DOHH2 (cell line): ENCODE measurements around the gene VWA2.

Experiments
- H3F3A ChIP-seq: fragments of 200-600 bp; sonication (generic), shearing (Covaris generic); 2 replicates; pipeline ENCODE4 v1.6.0; 2016; ENCODE audit warnings: antibody characterized with exemption, mild to moderate bottlenecking; ENCODE audit not compliant: control insufficient read depth, insufficient read depth
- H3K27ac ChIP-seq: fragments of 200-600 bp; sonication (generic); 2 replicates; pipeline ENCODE4 v1.5.1; 2014; ENCODE audit warnings: low read depth, mild to moderate bottlenecking, low read length, moderate library complexity
- H3K27me3 ChIP-seq: fragments of 200-600 bp; sonication (generic); 2 replicates; pipeline ENCODE4 v1.6.1; 2014; ENCODE audit warnings: mild to moderate bottlenecking, low read length, mixed read lengths; ENCODE audit not compliant: control insufficient read depth
- H3K36me3 ChIP-seq: fragments of 200-600 bp; sonication (generic); 2 replicates; pipeline ENCODE4 v1.6.1; 2014; ENCODE audit warnings: mild to moderate bottlenecking, low read length, moderate library complexity, mixed read lengths; ENCODE audit not compliant: control insufficient read depth
- H3K4me1 ChIP-seq: fragments of 200-600 bp; sonication (generic); 2 replicates; pipeline ENCODE4 v1.6.1; 2014; ENCODE audit warnings: mild to moderate bottlenecking, low read length, mixed read lengths; ENCODE audit not compliant: control insufficient read depth
- H3K4me2 ChIP-seq: fragments of 200-600 bp; sonication (generic); 2 replicates; pipeline ENCODE4 v1.6.0; 2014; ENCODE audit warnings: mild to moderate bottlenecking, low read length, moderate library complexity
- H3K4me3 ChIP-seq: fragments of 200-600 bp; sonication (generic); 2 replicates; pipeline ENCODE4 v1.5.1; 2014; ENCODE audit warnings: mild to moderate bottlenecking, low read length, mixed read lengths
- H3K79me2 ChIP-seq: fragments of 200-600 bp; sonication (generic); 2 replicates; pipeline ENCODE4 v1.6.1; 2014; ENCODE audit warnings: mild to moderate bottlenecking, low read length, mixed read lengths; ENCODE audit not compliant: control insufficient read depth
- H3K9me2 ChIP-seq: fragments of 200-600 bp; sonication (generic); replicated peaks from 2 replicates; pipeline ENCODE4 v1.6.1; 2014; ENCODE audit warnings: mild to moderate bottlenecking, low read length, mixed read lengths; ENCODE audit not compliant: control insufficient read depth
- H3K9me3 ChIP-seq: fragments of 200-600 bp; sonication (generic); 2 replicates; pipeline ENCODE4 v1.6.1; 2014; ENCODE audit warnings: antibody characterized with exemption, low read length, mixed read lengths; ENCODE audit not compliant: control insufficient read depth, insufficient read depth
- H4K20me1 ChIP-seq: fragments of 200-600 bp; sonication (generic); 2 replicates; pipeline ENCODE4 v1.6.0; 2014; ENCODE audit warnings: low read depth, mild to moderate bottlenecking, antibody characterized with exemption, low read length, moderate library complexity; ENCODE audit not compliant: control insufficient read depth, insufficient read depth
- EZH2phosphoT487 ChIP-seq: fragments of 200-600 bp; sonication (generic); IDR thresholded peaks from 2 replicates; pipeline ENCODE4 v1.6.1; 2017; ENCODE audit warnings: borderline replicate concordance, mild to moderate bottlenecking, antibody characterized with exemption, low read length, moderate library complexity, mixed read lengths
- TF ChIP-seq, protein P1 (sequence below): fragments of 200-600 bp; sonication (generic); IDR thresholded peaks from one replicate; pipeline ENCODE4 v1.5.1; 2014; ENCODE audit warnings: antibody characterized with exemption, mild to moderate bottlenecking, low read depth, low read length; ENCODE audit not compliant: poor library complexity, severe bottlenecking

Gene VWA2

DNA sequence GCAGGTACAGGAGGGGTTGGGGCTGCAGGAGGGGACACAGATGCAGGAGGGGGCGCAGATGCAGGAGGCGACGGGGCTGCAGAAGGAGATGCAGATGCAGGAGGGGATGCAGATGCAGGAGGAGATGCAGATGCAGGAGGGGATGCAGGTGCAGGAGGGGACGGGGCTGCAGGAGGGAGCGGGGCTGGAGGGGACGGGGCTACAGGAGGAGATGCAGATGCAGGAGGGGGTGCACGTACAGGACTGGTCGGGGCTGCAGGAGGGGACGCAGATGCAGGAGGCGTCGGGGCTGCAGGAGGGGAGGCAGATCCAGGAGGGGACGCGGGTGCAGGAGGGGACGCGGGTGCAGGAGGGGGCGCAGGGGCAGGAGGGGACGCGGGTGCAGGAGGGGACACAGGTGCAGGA lies 66.5 kb downstream of the VWA2 start:
- H3K4me1 ChIP-seq: peaks cover 11% of the 10 kb centered on the region
- no peaks in the 10 kb centered on the region; the same call in 1 of the 2 replicates for H3K27me3 ChIP-seq
- H3K9me3 ChIP-seq: no peaks in the 10 kb centered on the region
- no peaks in the 10 kb centered on the region for H3F3A ChIP-seq
- no peaks in the 10 kb centered on the region for H3K9me2 ChIP-seq
- H4K20me1 ChIP-seq: no peaks in the 10 kb centered on the region
- no peak overlapping the region for H3K27ac ChIP-seq
- no peak overlapping the region for H3K4me3 ChIP-seq
- TF ChIP-seq, protein P1, sequence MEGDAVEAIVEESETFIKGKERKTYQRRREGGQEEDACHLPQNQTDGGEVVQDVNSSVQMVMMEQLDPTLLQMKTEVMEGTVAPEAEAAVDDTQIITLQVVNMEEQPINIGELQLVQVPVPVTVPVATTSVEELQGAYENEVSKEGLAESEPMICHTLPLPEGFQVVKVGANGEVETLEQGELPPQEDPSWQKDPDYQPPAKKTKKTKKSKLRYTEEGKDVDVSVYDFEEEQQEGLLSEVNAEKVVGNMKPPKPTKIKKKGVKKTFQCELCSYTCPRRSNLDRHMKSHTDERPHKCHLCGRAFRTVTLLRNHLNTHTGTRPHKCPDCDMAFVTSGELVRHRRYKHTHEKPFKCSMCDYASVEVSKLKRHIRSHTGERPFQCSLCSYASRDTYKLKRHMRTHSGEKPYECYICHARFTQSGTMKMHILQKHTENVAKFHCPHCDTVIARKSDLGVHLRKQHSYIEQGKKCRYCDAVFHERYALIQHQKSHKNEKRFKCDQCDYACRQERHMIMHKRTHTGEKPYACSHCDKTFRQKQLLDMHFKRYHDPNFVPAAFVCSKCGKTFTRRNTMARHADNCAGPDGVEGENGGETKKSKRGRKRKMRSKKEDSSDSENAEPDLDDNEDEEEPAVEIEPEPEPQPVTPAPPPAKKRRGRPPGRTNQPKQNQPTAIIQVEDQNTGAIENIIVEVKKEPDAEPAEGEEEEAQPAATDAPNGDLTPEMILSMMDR: no peak
- no peak for TF ChIP-seq EZH2phosphoT487
- no peaks in the 10 kb centered on the region for H3K36me3 ChIP-seq
- no peak overlapping the region for H3K4me2 ChIP-seq
- no peaks in the 10 kb centered on the region for H3K79me2 ChIP-seq

- no peaks in the 10 kb centered on the region for H3K36me3 ChIP-seq
- H3K27me3 ChIP-seq: no peaks in the 10 kb centered on the region; the same call in 1 of the 2 replicates
- peaks cover 11% of the 10 kb centered on the region for H3K4me1 ChIP-seq
- no peak overlapping the region for H3K4me2 ChIP-seq
- H3K9me2 ChIP-seq: no peaks in the 10 kb centered on the region
- no peaks in the 10 kb centered on the region for H4K20me1 ChIP-seq
- H3K79me2 ChIP-seq: no peaks in the 10 kb centered on the region
- H3K4me3 ChIP-seq: no peak overlapping the region
- TF ChIP-seq, protein P1: no peak
- no peak for TF ChIP-seq EZH2phosphoT487
- H3K27ac ChIP-seq: no peak overlapping the region
- no peaks in the 10 kb centered on the region for H3K9me3 ChIP-seq
- H3F3A ChIP-seq: no peaks in the 10 kb centered on the region
These were observed 67.3 kb downstream of the VWA2 start for GRCh38 chr10:114306116-114306973.

GRCh38 chr10:114307731-114308130 lies 68.7 kb downstream of the VWA2 start:
- TF ChIP-seq, protein P1: no peak
- no peak for TF ChIP-seq EZH2phosphoT487

More at GRCh38 chr10:114307731-114308130, 68.7 kb downstream of the VWA2 start:
- Histone ChIP-seq H3K9me2 (no peaks in the 10 kb centered on the region), H3K4me1 (peaks cover 11% of the 10 kb centered on the region), H3K36me3 (no peaks in the 10 kb centered on the region), H3K27me3 (no peaks in the 10 kb centered on the region; the same call in 1 of the 2 replicates), H3F3A (no peaks in the 10 kb centered on the region), H3K4me2 (no peak overlapping the region), H3K79me2 (no peaks in the 10 kb centered on the region), H3K4me3 (no peak overlapping the region), H3K9me3 (no peaks in the 10 kb centered on the region), H3K27ac (no peak overlapping the region), H4K20me1 (no peaks in the 10 kb centered on the region)
